ENCODE results near the gene TRERF1.

DNA sequence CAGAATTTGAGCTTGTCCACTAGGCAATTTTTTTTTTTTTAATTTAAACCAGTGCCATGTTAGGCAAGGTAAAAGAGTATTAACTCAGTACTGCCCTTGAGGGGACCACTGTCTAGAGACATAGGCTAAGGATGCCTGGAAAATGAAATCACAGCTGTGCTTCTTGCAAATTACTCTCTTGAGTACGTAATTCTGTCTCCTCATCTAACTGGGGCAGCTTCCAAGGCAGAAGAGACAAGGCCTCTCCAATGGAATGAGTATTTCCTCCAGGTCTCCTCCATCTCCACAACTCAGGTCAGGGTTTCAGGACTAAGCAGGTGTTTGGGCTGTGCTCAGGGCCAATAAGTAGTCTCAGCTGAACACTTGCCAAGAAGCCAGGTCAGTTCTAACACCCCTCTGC lies 200.2 kb downstream of the TRERF1 start:
- TF ChIP-seq ZFP30 (CRISPR knock-in tag; IDR thresholded peaks at IDR 0.05) (no peak), PPARA (CRISPR knock-in tag; IDR thresholded peaks at IDR 0.05; ENCODE audit: borderline replicate concordance) (no peak), ISL1 (CRISPR knock-in tag; IDR thresholded peaks at IDR 0.05) (no peak), TCF4 (CRISPR knock-in tag; IDR thresholded peaks at IDR 0.05; ENCODE audit: borderline replicate concordance) (no peak), ZNF565 (CRISPR knock-in tag; conservative IDR thresholded peaks at IDR 0.05; ENCODE audit: low read depth) (no peak), PATZ1 (CRISPR knock-in tag; IDR thresholded peaks at IDR 0.05; ENCODE audit: borderline replicate concordance) (no peak), BACH2 (CRISPR knock-in tag; IDR thresholded peaks at IDR 0.05; ENCODE audit: borderline replicate concordance) (no peak), TOX (CRISPR knock-in tag; IDR thresholded peaks at IDR 0.05; ENCODE audit: borderline replicate concordance) (no peak), RARB (CRISPR knock-in tag; IDR thresholded peaks at IDR 0.05) (no peak), ZFP3 (CRISPR knock-in tag; IDR thresholded peaks at IDR 0.05) (no peak), CSDC2 (CRISPR knock-in tag; IDR thresholded peaks at IDR 0.05) (no peak), CREB5 (CRISPR knock-in tag; IDR thresholded peaks at IDR 0.05; ENCODE audit: low read depth) (no peak)
- TF ChIP-seq, protein P1, sequence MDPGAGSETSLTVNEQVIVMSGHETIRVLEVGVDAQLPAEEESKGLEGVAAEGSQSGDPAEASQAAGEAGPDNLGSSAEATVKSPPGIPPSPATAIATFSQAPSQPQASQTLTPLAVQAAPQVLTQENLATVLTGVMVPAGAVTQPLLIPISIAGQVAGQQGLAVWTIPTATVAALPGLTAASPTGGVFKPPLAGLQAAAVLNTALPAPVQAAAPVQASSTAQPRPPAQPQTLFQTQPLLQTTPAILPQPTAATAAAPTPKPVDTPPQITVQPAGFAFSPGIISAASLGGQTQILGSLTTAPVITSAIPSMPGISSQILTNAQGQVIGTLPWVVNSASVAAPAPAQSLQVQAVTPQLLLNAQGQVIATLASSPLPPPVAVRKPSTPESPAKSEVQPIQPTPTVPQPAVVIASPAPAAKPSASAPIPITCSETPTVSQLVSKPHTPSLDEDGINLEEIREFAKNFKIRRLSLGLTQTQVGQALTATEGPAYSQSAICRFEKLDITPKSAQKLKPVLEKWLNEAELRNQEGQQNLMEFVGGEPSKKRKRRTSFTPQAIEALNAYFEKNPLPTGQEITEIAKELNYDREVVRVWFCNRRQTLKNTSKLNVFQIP (CRISPR knock-in tag; IDR thresholded peaks at IDR 0.05; ENCODE audit: borderline replicate concordance, low read depth): no peak
- TF ChIP-seq, protein P2, sequence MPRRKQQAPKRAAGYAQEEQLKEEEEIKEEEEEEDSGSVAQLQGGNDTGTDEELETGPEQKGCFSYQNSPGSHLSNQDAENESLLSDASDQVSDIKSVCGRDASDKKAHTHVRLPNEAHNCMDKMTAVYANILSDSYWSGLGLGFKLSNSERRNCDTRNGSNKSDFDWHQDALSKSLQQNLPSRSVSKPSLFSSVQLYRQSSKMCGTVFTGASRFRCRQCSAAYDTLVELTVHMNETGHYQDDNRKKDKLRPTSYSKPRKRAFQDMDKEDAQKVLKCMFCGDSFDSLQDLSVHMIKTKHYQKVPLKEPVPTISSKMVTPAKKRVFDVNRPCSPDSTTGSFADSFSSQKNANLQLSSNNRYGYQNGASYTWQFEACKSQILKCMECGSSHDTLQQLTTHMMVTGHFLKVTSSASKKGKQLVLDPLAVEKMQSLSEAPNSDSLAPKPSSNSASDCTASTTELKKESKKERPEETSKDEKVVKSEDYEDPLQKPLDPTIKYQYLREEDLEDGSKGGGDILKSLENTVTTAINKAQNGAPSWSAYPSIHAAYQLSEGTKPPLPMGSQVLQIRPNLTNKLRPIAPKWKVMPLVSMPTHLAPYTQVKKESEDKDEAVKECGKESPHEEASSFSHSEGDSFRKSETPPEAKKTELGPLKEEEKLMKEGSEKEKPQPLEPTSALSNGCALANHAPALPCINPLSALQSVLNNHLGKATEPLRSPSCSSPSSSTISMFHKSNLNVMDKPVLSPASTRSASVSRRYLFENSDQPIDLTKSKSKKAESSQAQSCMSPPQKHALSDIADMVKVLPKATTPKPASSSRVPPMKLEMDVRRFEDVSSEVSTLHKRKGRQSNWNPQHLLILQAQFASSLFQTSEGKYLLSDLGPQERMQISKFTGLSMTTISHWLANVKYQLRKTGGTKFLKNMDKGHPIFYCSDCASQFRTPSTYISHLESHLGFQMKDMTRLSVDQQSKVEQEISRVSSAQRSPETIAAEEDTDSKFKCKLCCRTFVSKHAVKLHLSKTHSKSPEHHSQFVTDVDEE (CRISPR knock-in tag; IDR thresholded peaks at IDR 0.05): no peak
